T1000 (cell line): ENCODE results near the gene ZNHIT2.

Source experiments
- DNase-seq: peaks from one replicate; lab custom pipeline; 2025; ENCODE audit warnings: mixed read lengths; lab: John Stamatoyannopoulos, UW

The ZNHIT2 gene

GRCh38 chr11:65071907-65072630, 45.4 kb downstream of the ZNHIT2 start:
- no peak for DNase-seq

- DNase-seq, result no peak
Observed at GRCh38 chr11:65069217-65069616, 48.3 kb downstream of the ZNHIT2 start.

- no peak for DNase-seq
Observed at GRCh38 chr11:65067446-65067845, 50.1 kb downstream of the ZNHIT2 start.

- DNase-seq, result no peak
Observed at GRCh38 chr11:65066805-65067291, 50.7 kb downstream of the ZNHIT2 start.
